ENCODE data around the gene MTA1. TPM values are rescaled to one million over a fixed set of nuclear protein-coding genes. Genes with fewer than 3 reads are reported as not detected.

MTA1 gene
- total RNA-seq, 1 donor from 2014 or later: 201 TPM

- peak; percentile 38 for DNase-seq
- intact Hi-C loops (cut with micrococcal nuclease): no loop called here
- ATAC-seq: no peak
These were observed 59.0 kb downstream of the MTA1 start for GRCh38 chr14:105478398-105479251.

DNA sequence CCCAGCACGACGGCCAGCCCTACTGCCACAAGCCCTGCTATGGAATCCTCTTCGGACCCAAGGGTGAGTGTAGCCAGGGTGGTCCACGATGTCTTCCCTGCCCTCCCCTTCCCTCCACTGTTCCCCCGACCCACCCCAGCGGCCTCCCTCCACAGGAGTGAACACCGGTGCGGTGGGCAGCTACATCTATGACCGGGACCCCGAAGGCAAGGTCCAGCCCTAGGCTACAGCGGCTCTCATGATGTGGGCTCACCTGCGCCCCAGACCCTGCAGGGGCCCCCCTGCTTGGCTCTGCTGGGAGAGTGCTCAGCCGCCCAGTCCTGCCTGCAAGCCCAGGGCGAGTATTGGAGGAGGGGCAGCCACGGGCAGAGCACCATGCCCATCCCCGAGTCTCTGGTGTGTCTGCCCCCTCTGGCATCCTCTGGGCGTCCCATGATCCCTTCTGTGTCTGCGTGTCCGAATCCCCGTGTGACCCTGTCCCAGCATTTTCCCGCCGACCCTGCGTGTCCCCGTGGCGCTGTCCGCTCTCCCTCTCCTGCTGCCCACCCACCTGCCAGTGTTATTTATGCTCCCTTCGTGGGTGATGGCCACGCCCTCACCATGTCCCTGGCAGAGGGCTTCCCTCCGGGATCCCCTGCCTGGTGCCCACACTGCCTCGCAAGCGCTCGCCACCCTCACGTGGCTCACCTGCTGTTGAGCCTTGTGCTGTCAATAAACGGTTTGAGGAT is 60.0 kb downstream of the MTA1 start:
- intact Hi-C loops (cut with micrococcal nuclease): no loop called here

GRCh38 chr14:105480199-105480746 is 60.6 kb downstream of the MTA1 start:
- DNase-seq: no peak
- ATAC-seq: no peak
- intact Hi-C loops (cut with micrococcal nuclease): no loop called here

More for the DNA sequence above, 60.0 kb downstream of the MTA1 start:
- DNase-seq: peak; percentile 51
- ATAC-seq: no peak

DNA sequence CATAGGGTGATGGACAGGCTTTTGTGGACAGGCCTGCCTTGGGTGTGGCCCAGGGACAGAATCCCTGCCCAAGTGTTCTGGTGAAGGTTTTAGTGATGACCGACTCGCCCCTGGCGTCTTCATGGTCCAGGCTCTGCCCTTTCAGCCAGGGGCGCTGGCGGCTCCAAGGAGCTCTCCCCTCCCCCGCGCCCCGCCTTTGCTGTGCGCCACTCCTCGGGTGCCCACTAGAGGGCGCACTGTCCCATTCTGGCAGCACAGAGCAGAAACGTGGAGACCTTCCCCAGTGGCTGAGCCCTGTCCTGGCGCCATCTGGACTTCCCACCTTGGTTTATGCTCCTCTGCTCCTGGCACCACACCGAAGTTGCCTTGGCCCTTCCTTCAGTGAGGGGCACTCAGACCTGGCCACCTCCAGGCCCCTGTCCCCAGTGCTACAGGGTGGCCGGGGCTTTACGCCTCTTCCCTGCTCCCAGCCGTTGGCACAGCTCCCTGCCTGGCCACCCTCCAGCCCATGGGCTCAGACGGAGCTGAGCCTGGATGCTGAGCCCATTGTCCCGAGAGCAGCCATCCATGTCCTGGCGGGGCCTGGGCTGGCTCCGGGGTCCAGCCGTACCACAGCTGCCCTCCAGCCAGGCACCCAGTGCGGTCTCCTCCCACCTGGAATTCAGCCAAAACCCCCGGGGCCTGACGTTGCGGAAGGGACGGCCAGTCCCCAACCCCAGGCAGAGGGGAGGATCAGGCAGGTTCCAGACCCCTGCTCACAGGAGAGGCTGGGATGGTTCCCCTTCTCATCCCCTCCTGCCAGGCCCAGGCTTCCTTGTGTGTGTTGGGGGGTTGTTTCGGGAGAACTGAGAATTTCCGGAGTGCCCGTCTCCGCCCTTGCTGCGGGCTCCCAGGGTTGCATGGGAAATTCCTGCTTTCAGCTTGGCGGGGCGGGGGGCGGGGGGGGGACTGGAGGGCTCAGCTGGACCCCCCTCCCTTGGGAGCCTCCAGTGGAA is 61.5 kb downstream of the MTA1 start:
- peak; percentile 71 for ATAC-seq
- DNase-seq: peak; percentile 94
- intact Hi-C loops (cut with micrococcal nuclease): no loop called here

DNA sequence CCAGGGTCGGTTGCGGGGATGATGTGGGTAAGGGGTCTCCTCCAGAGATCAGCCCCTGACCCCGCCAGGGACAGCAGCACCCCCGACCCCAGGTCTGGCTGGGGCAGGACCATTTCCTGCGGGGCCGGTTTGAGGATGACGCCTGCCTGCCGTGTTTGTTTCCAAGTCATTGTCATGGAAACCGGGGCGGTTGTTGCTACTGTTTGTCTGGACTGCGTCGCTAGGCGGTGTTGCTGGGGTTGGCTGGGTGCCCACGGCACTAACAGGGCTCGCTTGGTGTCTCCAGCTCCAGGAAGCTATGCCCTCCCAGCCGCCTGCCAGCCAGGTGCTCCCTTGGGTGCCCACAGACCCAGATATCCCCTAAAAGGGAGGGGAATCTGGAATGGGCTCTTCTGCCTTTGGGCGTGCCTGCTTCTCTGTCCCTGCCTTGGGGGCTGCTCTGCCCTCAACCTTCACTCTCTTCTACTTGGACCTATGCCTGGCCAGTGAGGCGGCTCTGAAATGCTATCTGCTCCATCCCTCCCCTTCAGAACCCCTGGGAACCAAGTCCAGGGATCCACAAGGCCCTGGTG is 62.3 kb downstream of the MTA1 start:
- intact Hi-C loops (cut with micrococcal nuclease): no loop called here
- ATAC-seq (peak; percentile 50), DNase-seq (peak; percentile 95)

GRCh38 chr14:105482486-105483110 is 63.0 kb downstream of the MTA1 start:
- intact Hi-C loops (cut with micrococcal nuclease): no loop called here
- no peak for ATAC-seq
- DNase-seq: peak; percentile 38

GRCh38 chr14:105483300-105484068 is 63.9 kb downstream of the MTA1 start:
- peak; percentile 53 for DNase-seq
- intact Hi-C loops (cut with micrococcal nuclease): no loop called here
- ATAC-seq: no peak

GRCh38 chr14:105484069-105484996 is 64.7 kb downstream of the MTA1 start:
- intact Hi-C loops (cut with micrococcal nuclease): no loop called here
- DNase-seq: peak; percentile 69
- no peak for ATAC-seq

DNA sequence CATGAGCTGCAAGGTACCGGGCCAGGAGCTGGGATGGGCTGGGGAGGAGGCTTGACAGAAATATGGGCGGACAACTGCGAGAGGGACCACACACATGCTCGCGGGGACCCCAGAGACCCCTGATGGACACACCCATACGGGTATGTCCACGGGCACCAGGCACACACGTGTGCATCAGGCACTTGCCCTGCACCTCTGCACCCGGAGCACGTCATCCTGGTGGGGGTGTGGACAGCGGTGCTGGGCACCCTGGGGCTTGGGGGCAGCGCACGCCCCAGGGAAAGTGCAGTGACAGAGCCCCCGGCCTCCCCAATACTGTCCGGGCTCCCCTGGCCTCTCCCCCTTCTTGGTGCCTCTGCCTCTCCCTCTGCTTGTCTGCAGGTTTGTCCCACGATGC is 65.4 kb downstream of the MTA1 start:
- ATAC-seq (no peak), DNase-seq (peak; percentile 38)
- intact Hi-C loops (cut with micrococcal nuclease): no loop called here

DNA sequence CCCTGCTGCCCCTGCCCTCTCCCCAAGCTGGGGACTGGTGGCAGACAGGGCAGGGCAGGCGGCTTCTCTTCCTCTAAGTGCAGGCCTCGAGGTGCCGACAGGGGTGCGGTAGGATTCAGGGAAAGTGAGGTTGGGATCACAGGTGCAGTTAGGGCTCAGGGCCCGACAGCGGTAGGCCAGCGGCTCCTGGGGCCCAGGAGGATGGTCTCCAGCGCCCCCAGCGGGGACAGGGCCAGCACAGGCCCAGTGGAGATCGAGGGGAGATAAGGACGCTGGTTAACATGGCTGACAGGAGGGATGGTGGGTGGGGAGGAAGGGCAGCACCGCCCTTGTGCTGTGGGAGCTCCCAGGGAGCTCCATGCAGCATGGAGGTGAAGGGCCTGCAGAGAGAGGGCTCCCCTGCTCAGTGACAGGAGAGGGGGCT is 66.1 kb downstream of the MTA1 start:
- intact Hi-C loops (cut with micrococcal nuclease): no loop called here
- ATAC-seq: no peak
- peak; percentile 61 for DNase-seq

GRCh38 chr14:105486163-105486973 is 66.7 kb downstream of the MTA1 start, which contains the start of gene CRIP1:
Gene CRIP1 (plus strand): TSS chr14:105486886. CDS start chr14:105487260, 374 bp downstream.
- intact Hi-C loops (cut with micrococcal nuclease): no loop called here
- DNase-seq: peak; percentile 51
- no peak for ATAC-seq

GRCh38 chr14:105486974-105487448 is 67.4 kb downstream of the MTA1 start:
- intact Hi-C loops (cut with micrococcal nuclease): no loop called here
- peak; percentile 1 for ATAC-seq

DNA sequence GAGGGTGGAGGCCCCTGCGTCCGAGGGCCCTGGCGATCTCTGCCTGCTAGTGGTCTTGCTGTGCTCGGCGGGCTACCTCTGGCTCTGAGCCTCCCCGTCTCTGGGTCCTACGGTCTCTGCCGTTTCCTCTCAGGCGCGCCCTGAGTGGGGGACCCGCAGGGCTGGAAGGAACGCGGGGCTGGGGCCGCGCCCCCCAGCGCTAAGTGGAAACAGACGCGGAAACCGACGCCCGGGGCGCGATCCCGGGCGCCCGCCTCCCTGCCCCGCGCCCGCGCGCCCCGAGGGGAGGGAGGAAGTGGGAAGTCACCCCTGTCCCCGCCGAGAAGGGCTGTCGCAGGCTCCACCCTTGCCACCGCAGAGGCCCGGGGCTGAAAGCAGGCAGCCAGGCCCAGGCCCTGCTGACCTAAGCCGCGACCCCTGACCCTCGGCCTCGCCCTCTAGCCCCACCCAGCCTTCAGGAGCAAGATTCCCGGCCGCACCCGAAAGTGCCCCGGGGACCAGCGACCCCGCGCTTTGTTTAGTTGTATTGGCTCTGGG is 67.9 kb downstream of the MTA1 start:
- no peak for ATAC-seq
- intact Hi-C loops (cut with micrococcal nuclease): no loop called here
- DNase-seq: peak; percentile 77

More at GRCh38 chr14:105486974-105487448, 67.4 kb downstream of the MTA1 start:
- peak; percentile 90 for DNase-seq

DNA sequence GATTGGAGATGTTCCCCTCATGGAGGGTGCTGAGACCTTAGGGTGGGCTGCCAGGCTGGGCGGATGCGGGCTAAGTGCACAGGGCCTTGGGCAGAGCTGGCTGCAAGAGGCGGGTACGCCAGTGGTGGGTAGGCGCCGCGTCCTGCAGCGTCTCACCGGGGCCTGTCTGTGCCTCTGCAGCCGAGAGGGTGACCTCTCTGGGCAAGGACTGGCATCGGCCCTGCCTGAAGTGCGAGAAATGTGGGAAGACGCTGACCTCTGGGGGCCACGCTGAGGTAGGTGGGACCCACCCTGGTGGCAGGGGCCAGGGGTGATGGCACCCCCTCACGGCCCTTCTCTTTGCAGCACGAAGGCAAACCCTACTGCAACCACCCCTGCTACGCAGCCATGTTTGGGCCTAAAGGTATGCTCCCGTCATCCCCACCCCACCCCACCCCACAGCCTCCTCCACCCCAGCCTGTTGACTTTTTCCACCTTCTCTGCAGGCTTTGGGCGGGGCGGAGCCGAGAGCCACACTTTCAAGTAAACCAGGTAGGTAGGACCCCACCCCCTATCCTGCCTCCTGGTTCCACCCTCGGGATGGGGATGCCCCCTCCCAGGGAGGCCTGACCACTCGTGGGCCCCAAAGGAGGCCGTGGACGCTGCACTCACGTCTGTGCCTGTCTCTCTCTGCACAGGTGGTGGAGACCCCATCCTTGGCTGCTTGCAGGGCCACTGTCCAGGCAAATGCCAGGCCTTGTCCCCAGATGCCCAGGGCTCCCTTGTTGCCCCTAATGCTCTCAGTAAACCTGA is 68.6 kb downstream of the MTA1 start:
- no peak for ATAC-seq
- DNase-seq: peak; percentile 52
- intact Hi-C loops (cut with micrococcal nuclease): no loop called here

Data from left ventricle myocardium superior (tissue), 1 donor.